HG03457 (cell line): ENCODE results near the gene SH3RF2.
A peak's percentile ranks its signal among the peaks of the same experiment; 100 is the strongest.

Source experiments
- ATAC-seq: cut with Tn5 transposase; IDR thresholded peaks from one replicate; pipeline ENCODE4 v1.9.1; 2021; ENCODE audit warnings: moderate number of reproducible peaks; ENCODE audit not compliant: unreplicated experiment

The SH3RF2 gene

DNA sequence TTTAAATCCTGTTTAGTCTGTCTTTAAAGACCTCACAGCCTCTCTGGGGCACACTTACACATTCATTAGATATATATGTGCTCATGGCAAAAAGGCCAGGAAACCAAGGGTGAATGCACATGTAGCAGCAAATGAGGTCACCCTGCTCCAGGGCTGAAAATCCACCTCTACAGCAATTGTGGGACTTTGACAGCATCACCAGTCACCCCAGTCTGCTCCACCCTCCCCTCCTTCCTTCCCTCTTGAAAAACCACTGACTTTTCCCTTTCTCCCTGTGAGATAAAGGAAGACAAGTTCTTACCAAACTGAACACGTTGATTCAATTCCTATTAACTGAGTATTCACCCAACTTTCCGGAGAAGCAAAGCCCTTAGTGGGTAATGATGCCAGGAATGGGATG is 15.2 kb upstream of the SH3RF2 start:
- ATAC-seq = no peak

DNA sequence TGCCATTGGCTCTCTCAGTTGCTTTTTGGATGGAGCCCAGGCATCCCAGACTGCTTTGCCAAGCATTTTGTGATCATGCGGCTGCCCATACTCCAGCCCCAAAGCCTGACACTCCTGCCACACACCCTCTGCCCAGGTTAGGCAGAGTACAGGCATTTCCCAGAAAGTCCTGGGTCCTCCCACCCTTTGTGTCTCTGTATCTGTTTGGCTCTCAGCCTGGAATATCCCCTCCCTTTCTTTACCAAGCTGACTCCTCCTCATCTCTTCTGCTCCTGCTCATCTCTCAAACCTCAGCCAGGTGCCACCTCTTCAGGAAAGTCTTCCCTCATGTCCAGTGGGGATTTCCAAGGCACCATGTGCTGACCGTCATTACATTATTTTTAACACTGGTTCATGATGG is 14.3 kb upstream of the SH3RF2 start:
- no peak for ATAC-seq

GRCh38 chr5:145923405-145923804 is 13.0 kb upstream of the SH3RF2 start:
- ATAC-seq = no peak

DNA sequence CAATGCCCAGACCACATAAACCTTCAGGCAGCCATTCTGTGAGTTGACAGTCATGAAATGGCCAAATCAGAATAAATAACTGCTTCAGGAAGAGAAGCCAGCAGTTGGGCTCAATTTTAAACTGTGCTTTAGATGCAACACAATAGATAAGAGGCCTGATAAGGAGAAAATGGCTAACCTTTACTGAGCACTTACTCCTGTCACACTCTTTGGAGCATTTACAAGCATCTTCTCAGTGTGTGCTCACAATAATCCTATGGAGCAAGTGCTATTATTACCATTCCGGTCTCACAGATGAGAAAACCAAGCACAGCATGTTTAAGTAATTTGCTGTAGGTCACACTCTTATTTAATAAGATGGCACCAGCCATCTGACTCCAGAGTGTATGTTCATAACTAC is 11.5 kb upstream of the SH3RF2 start:
- no peak for ATAC-seq

DNA sequence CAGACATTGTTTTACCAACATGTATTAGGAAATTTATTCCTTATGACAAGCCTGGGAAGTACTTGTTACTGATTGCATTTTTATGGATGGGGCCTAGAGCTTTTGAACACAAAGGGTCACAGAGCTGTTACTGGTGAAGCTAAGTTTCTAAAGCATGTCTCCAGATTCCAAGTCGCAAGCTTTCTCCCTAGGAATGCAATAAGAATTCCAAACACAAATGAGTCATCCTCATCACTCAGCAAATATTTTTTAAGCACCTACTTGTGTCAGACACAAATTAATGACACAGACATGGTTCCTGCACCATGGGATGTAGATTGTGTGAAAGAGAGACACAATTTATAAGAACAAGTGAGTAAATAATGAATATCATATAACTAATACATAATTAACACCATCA is 11.0 kb upstream of the SH3RF2 start:
- ATAC-seq = no peak

- no peak for ATAC-seq
Observed at GRCh38 chr5:145925803-145926202, 10.6 kb upstream of the SH3RF2 start.

DNA sequence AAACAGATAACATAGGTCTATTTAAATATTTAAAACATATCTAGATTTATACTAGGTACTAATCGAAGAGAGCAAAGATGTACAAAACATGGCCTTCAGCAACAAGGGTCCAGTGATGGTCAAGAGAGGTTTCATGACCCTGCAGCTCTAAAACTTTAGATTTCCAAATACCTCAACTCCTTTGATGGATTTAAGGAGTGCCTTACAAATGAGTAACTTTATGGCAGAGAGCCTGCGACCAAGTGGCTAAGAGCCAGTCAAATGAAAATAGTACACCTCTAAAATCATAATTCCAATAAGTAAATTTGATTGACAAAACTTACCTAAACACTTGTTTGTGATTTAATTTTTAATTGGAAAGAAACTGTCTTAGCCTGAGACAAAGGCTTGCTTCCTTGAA is 4.7 kb upstream of the SH3RF2 start:
- ATAC-seq = no peak

DNA sequence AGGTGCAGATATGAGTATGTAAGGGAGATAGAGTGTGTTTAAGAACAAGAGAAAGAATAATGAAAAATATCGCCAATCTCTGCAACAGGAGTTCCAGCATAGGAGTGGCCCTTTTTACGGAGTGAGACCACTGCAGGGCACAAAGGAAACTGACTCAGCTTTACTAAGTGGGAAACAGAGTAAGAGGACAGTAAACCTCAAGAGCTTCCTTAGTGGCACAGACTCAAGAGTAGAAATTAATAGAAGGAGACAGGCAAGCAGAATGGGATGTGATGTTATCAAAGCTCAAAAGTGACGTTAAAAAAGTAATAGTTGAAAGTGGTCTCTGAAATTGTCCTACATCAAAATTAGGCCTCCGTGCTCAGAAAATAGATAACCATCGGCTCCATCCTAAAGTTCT is 2.1 kb upstream of the SH3RF2 start:
- ATAC-seq = no peak

DNA sequence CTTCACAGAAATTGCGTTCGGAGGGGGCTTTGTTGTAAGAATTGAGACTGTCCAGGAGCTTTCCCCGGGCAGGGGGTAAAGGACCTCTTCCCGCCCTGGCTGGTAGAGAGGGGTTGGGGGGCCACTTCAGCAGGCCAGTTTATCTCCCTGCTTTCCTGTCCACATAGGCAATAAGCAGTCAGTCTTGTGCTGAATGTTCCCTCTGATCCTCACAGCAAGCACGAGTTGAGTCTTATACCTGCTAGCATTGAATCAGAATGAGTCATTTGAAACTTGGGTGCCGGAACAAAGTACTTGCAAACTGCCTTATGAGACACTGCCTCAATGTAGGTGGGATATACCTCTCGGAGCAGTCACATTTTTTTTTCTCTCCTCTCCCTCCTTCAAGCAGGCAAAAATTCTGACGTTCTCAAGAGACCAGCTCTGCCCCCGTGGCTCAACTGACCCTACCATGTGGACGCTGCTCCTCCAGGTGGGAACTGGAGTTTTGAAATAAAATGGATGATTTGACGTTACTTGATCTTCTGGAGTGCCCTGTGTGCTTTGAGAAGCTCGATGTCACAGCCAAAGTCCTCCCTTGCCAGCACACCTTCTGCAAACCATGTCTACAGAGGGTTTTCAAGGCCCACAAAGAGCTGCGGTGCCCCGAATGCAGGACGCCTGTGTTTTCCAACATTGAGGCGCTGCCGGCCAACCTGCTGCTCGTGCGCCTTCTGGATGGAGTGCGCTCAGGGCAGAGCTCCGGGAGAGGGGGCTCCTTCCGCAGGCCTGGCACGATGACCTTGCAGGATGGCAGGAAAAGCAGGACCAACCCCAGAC is 1.3 kb downstream of the SH3RF2 start:
- no peak for ATAC-seq

DNA sequence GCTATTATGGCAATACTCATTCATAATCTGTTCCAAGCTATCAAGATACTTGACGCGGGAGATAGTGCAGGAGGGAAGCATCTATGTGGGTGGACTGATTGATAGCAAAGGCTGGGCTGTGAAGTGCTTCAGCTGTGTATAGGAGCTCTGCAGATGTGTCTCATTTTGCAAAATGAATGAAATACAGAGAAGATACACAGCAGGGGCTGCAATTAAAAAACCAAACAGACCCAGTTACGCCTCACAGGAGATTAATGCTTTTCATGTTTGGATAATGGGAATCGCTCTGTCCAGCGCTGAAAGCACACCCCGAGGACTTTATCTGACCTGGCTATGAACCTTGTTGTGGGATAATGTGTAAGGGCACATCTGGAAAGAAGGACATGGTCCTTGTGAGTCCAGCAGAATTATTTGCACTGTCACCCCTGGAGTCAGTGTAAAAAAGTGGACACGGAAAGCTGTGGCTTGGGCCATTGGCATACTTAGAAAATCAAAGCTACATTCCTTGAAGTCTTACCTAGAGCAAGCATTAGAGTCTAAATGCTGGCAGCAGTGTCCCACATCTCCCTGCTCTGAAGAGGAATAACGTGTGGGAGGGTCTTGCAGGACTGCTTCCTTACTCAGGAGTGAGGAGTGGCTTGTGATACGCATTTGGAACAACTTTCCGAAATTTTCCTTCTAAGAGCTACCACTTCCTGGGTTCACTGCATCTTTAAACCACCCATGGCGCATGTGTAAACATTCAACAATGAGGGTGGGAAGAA is 2.6 kb downstream of the SH3RF2 start:
- ATAC-seq = no peak

DNA sequence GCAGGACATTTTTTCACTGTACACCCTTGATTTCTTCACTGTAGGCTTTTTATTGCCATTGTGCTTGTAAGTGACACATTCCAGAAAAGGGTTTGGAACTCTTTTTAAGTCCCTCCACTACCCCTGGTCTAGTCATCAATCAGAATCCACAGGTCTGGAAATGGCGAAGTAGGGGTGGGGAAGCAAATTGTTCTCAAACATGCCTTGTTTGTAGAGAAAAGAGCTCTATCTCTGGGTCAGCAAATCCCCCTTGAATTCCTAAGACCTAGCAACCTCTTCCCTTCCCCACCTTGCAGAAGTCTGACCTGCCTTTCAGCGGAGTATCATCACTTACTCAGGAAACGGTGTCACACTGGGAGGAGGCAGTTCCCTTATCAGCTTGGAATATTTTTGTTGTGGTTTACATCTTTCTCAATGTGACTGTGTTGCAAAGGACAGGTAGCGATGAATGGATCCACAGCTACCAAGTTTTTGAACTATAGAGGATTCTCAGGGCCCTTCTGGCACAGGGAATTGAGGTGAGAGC is 3.2 kb downstream of the SH3RF2 start:
- ATAC-seq = no peak

DNA sequence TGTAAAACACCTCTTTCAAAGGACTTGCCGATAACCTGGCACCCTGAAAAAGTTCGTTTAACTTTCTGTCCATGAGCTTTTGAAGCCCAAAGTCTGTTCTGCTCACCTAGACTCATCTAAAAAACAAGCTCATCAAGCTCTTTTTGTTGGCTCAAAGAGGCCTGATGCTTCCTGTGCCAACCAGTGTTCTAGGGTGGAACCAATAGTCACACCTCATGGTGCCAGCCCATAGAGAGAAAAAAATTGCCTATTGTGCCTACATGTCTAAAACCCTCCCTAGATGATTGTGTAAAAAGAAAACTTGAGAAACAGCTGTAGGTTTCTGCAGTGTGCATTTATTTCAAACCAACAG is 4.7 kb downstream of the SH3RF2 start:
- no peak for ATAC-seq

- no peak for ATAC-seq
Observed at GRCh38 chr5:145941448-145942130, 5.2 kb downstream of the SH3RF2 start.

- ATAC-seq = no peak
Observed at GRCh38 chr5:145942201-145942600, 5.8 kb downstream of the SH3RF2 start.

GRCh38 chr5:145942749-145943148 is 6.4 kb downstream of the SH3RF2 start:
- no peak for ATAC-seq

DNA sequence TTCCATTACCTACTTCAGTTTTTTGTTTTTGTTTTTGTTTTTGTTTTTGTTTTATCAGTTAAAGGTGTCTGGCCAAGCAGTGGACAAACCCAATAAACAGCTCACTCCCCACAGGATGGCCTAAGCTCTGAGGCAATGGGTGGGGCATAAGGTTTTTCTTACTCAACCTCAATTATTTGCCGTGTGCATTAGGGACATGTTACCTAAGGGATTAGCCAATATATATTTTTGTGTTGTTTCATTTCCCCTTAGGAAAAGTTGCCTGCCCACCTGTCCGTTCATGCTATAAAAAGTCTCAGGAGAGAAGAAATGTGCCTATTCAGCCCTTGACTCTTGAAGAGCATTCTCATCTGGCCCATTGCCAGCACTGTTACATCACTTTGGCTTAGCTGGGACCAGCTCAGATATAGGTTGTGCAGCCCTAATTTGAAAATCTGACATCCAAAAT is 7.3 kb downstream of the SH3RF2 start:
- no peak for ATAC-seq

- ATAC-seq = no peak
Observed at GRCh38 chr5:145944328-145944727, 8.0 kb downstream of the SH3RF2 start.

- no peak for ATAC-seq
Observed at GRCh38 chr5:145945620-145946111, 9.3 kb downstream of the SH3RF2 start.

DNA sequence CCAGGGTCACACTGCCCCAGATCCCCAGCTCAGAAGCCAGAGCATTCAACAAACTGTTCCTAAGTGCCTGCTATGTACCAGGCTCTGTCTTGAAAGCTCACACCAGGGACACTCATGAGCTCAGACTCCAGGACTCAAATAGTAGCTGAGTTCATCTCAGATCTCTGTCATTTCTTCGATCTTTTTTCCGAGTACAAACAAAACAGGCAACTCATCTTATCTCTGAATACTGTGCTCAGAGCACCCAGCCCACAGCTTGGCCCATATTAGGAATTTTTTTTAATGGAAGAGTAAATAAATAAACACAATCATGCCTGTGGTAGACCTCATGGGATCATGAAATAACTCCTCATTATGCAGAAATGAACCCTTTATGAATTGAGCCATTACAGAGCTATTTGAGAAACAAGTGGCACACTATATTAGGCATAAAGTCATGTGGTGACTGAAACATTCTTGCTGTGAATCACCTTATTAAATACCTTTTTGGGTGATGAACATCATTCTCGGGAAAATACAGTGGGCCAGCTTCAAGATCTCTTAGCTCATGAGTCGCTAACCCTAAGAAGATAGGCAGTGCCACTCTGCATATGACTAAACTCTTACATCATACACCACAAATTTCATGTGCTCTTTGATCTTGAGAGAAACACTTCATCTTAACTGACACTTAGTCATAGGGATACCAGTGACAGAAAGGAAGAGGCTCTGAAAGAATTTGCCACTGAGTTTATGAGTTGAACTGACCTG is 9.9 kb downstream of the SH3RF2 start:
- ATAC-seq = peak; percentile 86

- ATAC-seq = no peak
Observed at GRCh38 chr5:145947581-145947980, 11.2 kb downstream of the SH3RF2 start.

DNA sequence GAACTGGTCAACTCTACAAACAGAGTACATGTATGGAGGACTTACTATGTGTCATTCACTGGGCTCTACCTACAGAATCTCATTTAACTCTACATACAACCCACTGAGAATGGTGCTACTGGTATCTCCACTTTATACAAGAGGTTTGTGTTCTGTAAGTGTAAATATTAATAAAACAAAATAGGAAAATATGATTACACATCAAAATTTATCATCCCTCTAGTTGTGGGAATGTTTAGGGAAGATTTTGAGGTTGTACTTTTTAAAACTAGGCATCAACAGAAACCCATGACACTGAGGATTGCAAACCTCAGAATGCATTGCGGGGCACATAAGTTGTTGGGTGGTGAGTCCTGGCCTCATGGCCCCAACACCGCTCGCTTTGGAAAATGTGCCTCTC is 11.7 kb downstream of the SH3RF2 start:
- ATAC-seq = no peak
